Pulmonary artery endothelial cell (primary cell): Measurements from ENCODE around the gene CXCL17. TPM values are rescaled to one million over a fixed set of nuclear protein-coding genes. Genes with fewer than 3 reads are reported as not detected.

ENCODE experiments used
- DNase-seq: peaks from one replicate; pipeline ENCODE4 v3.0.0-alpha.2; 2011; ENCODE audit warnings: low read depth, low spot score
- total RNA-seq: library from RNA; depleted of rRNA; stranded (reverse); fragments of >200 nt; gene quantifications from 2 replicates; pipeline ENCODE4 v1.2.3, GENCODE V29; 2014

The CXCL17 gene
- total RNA-seq, 1 donor from 2014 or later = not detected

GRCh38 chr19:42401365-42402303 lies 41.1 kb downstream of the CXCL17 start:
- no peak for DNase-seq

DNA sequence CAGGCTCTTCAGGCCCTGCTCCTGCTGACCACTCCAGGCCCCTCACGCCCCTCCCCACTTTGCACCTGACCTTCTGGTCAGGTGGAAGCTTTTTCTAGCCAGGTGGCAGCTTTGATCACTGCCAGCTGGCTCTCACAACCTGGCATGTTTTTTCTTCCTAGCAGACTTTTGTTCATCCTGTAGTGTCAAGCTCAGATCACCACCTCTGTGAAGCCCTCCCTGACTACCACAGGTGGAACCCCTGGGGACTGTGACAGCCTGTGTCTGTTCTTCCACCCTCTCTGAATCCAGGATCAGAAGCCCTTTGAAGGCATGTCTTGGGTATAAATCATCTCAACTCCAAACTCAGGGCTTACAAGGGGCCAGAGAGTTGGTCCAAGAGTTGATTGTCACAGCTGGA lies 42.3 kb downstream of the CXCL17 start:
- no peak for DNase-seq

- no peak for DNase-seq
Measured at GRCh38 chr19:42397263-42398166, 45.2 kb downstream of the CXCL17 start.

DNA sequence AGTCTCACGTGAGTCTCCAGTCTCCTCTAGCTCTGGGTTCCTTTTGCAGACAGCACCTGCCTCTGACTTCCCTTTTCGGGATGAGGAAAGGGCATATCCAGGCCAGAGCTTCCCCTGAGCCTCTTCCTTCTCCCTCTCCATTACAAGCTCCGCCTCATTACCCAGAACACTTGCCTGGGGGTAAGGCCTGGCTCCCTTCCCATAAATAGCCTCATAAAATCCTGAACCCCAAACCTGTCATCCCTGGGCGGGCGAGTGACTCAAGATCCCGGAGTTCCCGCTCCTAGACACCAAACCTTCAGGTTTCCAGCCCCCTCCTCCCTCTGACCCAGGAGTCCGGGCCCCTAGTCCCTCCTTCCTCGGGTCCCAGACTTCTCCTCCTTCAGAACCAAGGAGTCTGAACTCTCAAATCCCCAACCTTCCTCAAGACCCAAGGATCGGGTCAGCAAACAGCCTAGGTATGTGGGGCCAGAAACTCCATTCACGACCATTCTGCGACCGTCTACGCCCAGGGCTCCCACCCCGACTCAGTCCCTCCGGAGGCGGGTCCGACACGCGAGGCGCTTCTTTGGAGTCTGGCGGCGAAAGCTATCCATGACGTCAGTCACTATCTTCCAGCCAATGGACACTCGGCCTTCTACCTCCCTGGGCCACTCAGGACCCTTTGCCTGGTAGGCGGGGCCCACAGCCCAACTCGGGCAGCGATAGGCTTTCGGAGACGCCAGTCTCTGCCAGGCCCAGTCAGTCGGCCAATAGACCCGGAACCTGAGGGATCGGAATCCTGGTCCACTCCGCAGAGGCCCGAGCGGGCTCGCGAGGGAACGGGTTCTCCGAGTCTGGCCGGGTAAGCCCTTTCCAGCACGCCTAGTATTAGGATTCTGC lies 46.1 kb downstream of the CXCL17 start:
- peak; percentile 96 for DNase-seq

DNA sequence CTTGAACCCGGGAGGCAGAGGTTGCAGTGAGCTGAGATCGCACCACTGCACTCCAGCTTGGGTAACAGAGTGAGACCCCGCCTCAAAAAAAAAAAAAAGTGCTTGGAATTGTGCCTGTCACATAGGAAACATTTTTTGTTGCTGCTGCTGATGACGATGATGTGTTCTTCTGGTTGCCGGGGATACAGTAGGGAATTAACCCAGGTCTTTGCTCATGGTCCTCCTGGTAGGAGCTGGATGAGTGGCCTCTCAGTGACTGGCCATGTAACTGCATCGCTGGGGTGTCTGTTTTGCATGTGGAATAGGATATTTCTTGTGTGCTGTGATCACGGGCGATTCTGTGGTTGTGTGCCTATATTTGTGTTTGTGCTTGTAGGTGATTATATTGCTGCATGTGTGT lies 48.0 kb downstream of the CXCL17 start:
- DNase-seq = no peak

GRCh38 chr19:42392165-42392564 lies 50.6 kb downstream of the CXCL17 start:
- no peak for DNase-seq

DNA sequence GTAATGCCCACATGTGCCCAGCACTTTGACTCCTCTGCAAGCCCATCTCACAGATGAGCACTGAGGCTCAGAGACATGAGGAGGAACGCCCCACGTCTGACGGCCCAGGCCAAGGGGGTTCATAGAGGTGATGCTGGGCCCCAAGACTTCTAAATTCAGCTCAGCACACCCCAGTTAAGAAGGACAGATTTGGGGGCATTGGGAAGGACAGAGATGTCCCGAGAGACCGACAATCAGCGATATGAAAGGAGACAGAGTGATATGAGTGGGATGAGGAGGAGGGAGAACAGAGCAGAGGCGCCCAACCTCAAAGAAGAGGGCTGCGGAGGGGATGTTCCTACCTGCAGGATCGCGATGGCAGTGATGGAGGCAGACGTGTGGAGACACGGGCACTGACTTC lies 52.8 kb downstream of the CXCL17 start, which contains the start of gene CNFN:
CNFN (minus strand) TSS at position 399 of the 400 bp plus-strand sequence. CDS start 1,260 bp downstream, outside the sequence.
- no peak for DNase-seq

- DNase-seq = no peak
Measured at GRCh38 chr19:42388851-42389489, 53.8 kb downstream of the CXCL17 start.

- no peak for DNase-seq
Measured at GRCh38 chr19:42386974-42387707, 55.6 kb downstream of the CXCL17 start.

DNA sequence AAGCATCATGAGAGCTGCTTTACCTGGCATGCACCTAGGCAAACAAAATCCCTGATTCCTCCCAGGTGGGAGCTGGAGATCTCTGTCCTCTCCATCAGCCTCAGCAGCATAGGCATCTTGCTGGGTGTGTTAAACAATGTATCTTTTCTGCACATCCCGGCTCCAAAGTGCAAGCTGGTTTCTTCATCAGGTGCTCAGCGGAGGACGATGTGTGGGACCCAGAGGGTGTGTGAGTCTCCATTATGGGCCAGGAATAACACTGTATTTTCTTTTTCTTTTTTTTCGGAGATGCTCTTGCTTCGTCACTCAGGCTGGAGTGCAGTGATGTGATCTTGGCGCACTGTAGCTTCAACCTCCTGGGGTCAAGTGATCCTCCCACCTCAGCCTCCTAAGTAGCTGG lies 62.6 kb downstream of the CXCL17 start:
- DNase-seq = no peak

Other genes starting within 250 kb of the CXCL17 start
- 16.2 and 29.1 TPM in 2 replicates for gene DEDD2, start 225.3 kb downstream of the CXCL17 start, total RNA-seq
- gene ZNF526, start 222.6 kb downstream of the CXCL17 start, total RNA-seq = 8.0 and 10.1 TPM in 2 replicates
- 14.0 and 15.4 TPM in 2 replicates for gene GSK3A, start 200.3 kb downstream of the CXCL17 start, total RNA-seq
- gene ERF, start 187.8 kb downstream of the CXCL17 start, total RNA-seq = 22.6 and 27.3 TPM in 2 replicates
- 15.4 and 16.1 TPM in 2 replicates for gene CIC, start 173.7 kb downstream of the CXCL17 start, total RNA-seq
- gene PRR19, start 140.8 kb downstream of the CXCL17 start, total RNA-seq = 0.21 and 0.26 TPM in 2 replicates
- gene PAFAH1B3, start 140.3 kb downstream of the CXCL17 start, total RNA-seq = 27.3 and 33.4 TPM in 2 replicates
- gene TMEM145, start 129.6 kb downstream of the CXCL17 start, total RNA-seq = not detected in 2 replicates
- gene MEGF8, start 117.3 kb downstream of the CXCL17 start, total RNA-seq = 24.6 and 27.5 TPM in 2 replicates
- gene CNFN, start 52.6 kb downstream of the CXCL17 start, total RNA-seq = not detected in 2 replicates
- gene LIPE, start 15.6 kb downstream of the CXCL17 start, total RNA-seq = 4.8 and 9.1 TPM in 2 replicates
- 0.26 and 0.46 TPM in 2 replicates for gene CEACAM1, start 85.5 kb upstream of the CXCL17 start, total RNA-seq
- gene CEACAM8, start 152.0 kb upstream of the CXCL17 start, total RNA-seq = not detected in 2 replicates